Measurements from ENCODE around the gene ATAD3B.

- TF ChIP-seq CTCF (IDR thresholded peaks at IDR 0.05; ENCODE audit: low read depth, low read length, missing input control) (no peak), YY1 (IDR thresholded peaks at IDR 0.05) (no peak)
Measured at GRCh38 chr1:1542766-1543705, 71.5 kb downstream of the ATAD3B start.

All from liver (tissue), 2 donors.